TTC549 (cell line): ENCODE results near the gene KLLN.
"Not testable (repeated sequence)": the region's sequence is repeated elsewhere in the genome, so short reads cannot be mapped to it uniquely, and the experiment has no call there.

Source experiments
- FAIRE-seq: peaks from 2 replicates; lab custom pipeline; 2012; peaks lifted over from hg19 to GRCh38; lab: Jason Lieb, UNC

KLLN gene

GRCh38 chr10:87863053-87863943 is at the start of gene KLLN, which contains the start of gene PTEN:
Gene KLLN (minus strand): TSS chr10:87863533. CDS start chr10:87862487, 1,046 bp downstream.
Gene PTEN (plus strand): TSS chr10:87863625. CDS start chr10:87864470, 845 bp downstream.
- FAIRE-seq = no peak

- not testable (repeated sequence) for FAIRE-seq
Measured at GRCh38 chr10:87903396-87903795, 40.1 kb upstream of the KLLN start.

DNA sequence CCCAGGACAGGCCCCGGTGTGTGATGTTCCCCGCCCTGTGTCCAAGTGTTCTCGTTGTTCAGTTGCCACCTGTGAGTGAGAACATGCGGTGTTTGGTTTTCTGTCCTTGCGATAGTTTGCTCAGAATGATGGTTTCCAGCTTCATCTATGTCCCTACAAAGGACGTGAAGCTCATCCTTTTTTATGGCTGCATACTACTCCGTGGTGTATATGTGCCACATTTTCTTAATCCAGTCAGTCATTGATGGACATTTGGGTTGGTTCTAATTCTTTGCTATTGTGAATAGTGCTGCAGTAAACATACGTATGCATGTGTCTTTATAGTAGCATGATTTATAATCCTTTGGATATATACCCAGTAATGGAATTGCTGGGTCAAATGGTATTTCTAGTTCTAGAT is 34.6 kb upstream of the KLLN start:
- FAIRE-seq = not testable (repeated sequence)

GRCh38 chr10:87896216-87896615 is 32.9 kb upstream of the KLLN start:
- FAIRE-seq = no peak

DNA sequence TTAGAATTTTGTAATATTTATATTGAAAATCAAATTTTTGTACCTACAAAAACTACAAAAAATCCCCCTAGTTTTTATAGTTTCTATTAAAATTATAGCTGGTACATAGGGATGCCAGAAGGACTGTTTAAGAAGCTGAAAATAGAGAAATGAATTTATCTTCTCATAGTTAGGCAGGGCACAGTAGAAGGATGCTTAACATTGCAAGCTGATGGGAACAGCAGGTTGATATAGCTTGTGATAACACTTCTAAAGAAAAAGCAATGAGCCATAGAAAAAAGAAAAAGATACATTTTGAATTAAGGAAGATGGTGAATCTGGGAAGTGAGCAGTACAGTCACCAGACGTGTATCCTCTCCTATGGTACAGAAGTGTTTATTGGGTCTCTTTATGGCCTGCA is 32.1 kb upstream of the KLLN start:
- no peak for FAIRE-seq

GRCh38 chr10:87887548-87888289 is 24.4 kb upstream of the KLLN start:
- FAIRE-seq = no peak

- no peak for FAIRE-seq
Measured at GRCh38 chr10:87887146-87887545, 23.8 kb upstream of the KLLN start.

GRCh38 chr10:87886635-87887034 is 23.3 kb upstream of the KLLN start:
- FAIRE-seq = no peak

DNA sequence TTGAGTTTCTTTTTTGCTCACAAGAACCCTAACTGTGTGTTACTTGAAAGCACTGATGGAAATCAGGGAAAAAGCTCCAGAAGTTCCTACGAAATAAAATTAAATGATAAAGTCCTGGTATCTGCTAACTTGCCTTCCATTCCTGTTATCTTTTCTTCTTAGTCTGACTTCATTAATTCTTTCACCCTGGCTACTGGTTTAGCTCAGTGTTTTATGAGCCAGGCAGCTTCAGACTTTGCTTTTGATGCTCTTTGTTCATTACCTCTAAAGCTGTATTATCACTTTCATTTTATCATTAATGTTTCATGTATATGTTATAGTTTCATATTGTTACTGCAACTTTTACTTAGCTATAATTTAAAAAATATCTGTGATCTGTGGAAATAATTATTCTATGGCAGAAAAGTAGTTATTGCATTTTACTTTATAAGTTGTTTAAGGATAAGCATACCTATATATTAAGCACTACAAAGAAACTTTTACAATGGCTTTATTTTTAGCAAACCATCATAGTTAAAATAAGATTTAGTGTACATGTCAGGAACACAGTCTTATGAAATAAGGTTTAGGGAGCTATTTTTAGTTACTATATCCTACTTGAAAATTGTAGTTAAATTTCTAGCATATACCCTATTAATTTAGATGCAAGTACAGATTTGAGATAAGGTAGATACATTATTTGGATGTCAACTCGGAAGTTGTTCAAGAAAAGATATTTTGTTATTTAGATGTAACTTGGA is 19.4 kb upstream of the KLLN start:
- FAIRE-seq = no peak

DNA sequence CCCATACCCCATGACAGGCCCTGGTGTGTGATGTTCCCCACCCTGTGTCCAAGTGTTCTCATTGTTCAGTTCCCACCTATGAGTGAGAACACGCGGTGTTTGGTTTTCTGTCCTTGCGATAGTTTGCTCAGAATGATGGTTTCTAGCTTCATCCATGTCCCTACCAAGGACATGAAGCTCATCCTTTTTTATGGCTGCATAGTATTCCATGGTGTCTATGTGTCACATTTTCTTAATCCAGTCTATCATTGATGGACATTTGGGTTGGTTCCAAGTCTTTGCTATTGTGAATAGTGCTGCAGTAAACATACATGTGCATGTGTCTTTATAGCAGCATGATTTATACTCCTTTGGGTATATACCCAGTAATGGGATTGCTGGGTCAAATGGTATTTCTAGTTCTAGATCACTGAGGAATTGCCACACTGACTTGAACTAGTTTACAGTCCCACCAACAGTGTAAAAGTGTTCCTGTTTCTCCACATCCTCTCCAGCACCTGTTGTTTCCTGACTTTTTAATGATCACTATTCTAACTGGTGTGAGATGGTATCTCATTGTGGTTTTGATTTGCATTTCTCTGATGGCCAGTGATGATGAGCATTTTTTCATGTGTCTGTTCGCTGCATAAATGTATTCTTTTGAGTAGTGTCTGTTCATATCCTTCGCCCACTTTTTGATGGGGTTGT is 18.2 kb upstream of the KLLN start:
- FAIRE-seq = not testable (repeated sequence)

GRCh38 chr10:87880336-87880735 is 17.0 kb upstream of the KLLN start:
- FAIRE-seq = no peak

DNA sequence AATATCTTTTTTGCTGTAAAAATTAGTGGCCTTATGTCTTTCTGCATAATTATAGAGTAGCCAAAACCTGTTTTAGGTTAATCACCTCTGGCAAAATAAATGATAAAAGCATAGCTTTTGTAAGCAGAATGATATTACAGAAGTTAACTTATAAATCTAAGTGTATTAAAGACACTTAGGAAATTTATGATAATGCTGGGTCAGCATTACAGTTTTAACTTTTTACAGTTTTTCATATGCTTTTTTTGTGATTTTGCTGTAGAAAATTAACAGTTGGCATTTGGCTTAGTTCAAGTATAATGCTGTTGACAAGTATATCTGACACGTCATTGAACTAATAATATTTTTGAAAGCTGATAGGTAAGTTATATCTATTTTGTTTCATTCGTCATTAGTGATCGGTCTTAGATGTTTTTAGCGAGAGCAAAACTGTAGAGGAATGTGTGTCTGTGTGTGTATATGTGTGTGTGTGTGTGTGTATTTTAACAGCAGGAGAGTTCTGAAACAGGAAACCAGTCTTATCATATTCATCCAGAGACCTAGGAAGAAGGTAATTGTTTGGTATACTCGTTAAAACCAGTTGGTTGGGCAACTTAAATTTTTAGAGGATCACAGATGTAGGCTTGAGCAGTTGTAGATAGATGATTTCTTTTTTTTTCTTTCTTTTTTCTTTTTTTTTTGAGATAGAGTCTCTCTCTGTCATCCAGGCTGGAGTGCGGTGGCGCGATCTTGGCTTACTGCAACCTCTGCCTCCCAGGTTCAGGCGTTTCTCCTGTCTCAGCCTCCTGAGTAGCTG is 15.5 kb upstream of the KLLN start:
- FAIRE-seq = no peak

GRCh38 chr10:87875929-87876571 is 12.7 kb upstream of the KLLN start:
- FAIRE-seq = peak; percentile 39

DNA sequence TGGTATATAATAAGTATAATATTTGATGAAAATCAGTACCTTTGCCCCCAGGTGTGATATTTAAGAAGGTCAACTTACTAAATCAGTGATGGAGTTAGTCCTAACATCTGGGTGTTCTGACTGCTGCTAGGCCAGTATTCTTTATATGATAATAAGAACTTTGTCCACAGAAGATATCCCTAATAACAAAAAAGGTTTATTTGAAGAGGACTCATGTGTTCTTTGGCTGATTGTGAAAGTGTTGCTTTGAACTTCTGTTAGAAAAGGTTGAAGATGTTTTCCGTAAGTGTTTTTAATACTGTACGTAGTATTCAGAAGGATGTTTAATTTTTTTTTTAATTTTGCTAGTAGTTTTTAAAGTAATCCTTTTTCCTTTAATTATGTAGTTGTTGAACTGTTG is 10.3 kb upstream of the KLLN start:
- FAIRE-seq = no peak

DNA sequence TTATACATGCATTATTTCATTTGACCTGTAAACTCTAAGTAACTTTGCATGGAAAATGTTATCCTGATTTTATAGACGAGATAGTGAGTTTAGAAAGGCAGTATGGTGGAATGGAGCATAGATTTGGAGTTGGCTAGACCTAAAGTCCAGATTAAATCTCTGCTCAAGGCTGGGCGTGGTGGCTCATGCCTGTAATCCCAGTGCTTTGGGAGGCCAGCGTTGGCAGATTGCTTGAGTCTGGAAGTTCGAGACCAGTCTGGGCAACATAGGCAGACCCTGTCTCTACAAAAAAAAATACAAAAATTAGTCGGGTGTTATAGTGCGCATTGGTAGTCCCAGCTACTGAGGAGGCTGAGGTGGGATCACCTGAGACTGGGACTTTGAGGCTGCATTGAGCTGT is 9.5 kb upstream of the KLLN start:
- FAIRE-seq = no peak

GRCh38 chr10:87869773-87870551 is 6.6 kb upstream of the KLLN start:
- no peak for FAIRE-seq

DNA sequence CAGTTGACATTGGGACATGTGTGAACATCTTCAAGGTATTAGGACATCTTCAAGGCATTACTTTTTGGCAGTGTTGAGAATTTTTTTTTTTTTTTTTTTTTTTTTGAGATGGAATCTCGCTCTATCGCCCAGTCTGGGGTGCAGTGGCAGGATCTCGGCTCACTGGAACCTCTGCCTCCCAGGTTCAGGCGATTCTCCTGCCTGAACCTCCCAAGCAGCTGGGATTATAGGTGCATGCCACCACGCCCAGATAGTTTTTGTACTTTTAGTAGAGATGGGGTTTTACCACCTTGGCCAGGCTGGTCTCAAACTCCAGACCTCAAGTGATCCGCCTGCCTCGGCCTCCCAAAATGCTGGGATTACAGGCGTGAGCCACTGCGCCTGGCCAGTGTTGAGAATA is 5.8 kb upstream of the KLLN start:
- not testable (repeated sequence) for FAIRE-seq

DNA sequence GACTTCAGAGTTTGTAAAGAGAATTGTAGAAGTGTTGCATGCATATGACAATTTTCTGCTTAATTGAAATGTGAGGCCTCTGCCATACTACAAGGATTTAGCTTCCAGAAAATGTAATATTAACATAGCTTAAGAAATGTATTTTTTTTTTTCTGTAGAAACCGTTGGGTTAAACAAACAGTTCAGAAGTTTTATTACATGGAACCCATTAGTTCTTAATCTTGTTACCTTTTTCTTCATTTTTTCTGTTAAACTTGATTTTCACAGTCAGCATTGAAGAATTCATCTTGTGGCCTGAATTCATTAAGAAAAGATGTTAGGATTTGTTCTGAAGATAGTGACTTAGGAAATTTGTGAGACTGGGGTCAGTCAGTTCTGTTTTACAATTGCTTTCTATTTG is 4.9 kb upstream of the KLLN start:
- no peak for FAIRE-seq

GRCh38 chr10:87867453-87867852 is 4.1 kb upstream of the KLLN start:
- no peak for FAIRE-seq

GRCh38 chr10:87866412-87866974 is 3.2 kb upstream of the KLLN start:
- FAIRE-seq = no peak
